ENCODE data around the gene FOXE3.

The FOXE3 gene

DNA sequence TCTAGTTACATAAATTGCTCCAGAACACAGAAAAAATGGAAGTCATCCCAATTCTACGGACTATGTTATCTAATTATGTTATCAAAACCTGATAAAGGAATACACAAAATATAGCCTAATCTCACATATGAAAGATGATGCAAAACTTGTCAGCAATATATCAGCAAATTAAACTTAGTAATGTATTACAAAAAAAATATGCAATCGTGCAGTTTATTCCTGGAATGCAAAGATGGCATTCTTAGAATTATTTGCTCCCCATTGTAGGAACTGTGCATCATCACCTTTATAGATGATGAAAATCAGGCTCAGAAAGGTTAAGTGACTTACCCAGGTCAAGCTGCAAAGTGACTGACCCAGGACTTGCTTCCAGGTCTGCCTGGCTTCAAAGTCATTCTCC lies 7.8 kb downstream of the FOXE3 start:
- Histone ChIP-seq H3K27ac (ENCODE audit: low read depth, low read length) (no peak overlapping the region), H3K4me2 (ENCODE audit: low read length) (no peak overlapping the region), H3K36me3 (ENCODE audit: control insufficient read depth, low read length) (peaks cover 3% of the 10 kb centered on the region; the same call in 1 of the 2 replicates), H4K20me1 (ENCODE audit: control insufficient read depth, insufficient read depth, low read depth, low read length) (peaks cover 7% of the 10 kb centered on the region), H3K9me2 (replicated peaks; ENCODE audit: control insufficient read depth, low read length) (no peaks in the 10 kb centered on the region), H3K4me3 (ENCODE audit: low read length) (no peak overlapping the region), H3K9me3 (ENCODE audit: control insufficient read depth, insufficient read depth, low read length) (no peaks in the 10 kb centered on the region), H3F3A (ENCODE audit: control insufficient read depth, insufficient read depth) (no peaks in the 10 kb centered on the region), H3K4me1 (ENCODE audit: control insufficient read depth, low read length) (no peaks in the 10 kb centered on the region), H3K27me3 (ENCODE audit: control insufficient read depth, low read length) (no peaks in the 10 kb centered on the region), H3K79me2 (ENCODE audit: control insufficient read depth, low read length) (peaks cover 2% of the 10 kb centered on the region)
- TF ChIP-seq EZH2phosphoT487 (IDR thresholded peaks at IDR 0.05; ENCODE audit: borderline replicate concordance, low read length) = no peak
- TF ChIP-seq, protein P1, sequence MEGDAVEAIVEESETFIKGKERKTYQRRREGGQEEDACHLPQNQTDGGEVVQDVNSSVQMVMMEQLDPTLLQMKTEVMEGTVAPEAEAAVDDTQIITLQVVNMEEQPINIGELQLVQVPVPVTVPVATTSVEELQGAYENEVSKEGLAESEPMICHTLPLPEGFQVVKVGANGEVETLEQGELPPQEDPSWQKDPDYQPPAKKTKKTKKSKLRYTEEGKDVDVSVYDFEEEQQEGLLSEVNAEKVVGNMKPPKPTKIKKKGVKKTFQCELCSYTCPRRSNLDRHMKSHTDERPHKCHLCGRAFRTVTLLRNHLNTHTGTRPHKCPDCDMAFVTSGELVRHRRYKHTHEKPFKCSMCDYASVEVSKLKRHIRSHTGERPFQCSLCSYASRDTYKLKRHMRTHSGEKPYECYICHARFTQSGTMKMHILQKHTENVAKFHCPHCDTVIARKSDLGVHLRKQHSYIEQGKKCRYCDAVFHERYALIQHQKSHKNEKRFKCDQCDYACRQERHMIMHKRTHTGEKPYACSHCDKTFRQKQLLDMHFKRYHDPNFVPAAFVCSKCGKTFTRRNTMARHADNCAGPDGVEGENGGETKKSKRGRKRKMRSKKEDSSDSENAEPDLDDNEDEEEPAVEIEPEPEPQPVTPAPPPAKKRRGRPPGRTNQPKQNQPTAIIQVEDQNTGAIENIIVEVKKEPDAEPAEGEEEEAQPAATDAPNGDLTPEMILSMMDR (IDR thresholded peaks at IDR 0.05; ENCODE audit: low read depth, low read length, poor library complexity, severe bottlenecking) = no peak

DNA sequence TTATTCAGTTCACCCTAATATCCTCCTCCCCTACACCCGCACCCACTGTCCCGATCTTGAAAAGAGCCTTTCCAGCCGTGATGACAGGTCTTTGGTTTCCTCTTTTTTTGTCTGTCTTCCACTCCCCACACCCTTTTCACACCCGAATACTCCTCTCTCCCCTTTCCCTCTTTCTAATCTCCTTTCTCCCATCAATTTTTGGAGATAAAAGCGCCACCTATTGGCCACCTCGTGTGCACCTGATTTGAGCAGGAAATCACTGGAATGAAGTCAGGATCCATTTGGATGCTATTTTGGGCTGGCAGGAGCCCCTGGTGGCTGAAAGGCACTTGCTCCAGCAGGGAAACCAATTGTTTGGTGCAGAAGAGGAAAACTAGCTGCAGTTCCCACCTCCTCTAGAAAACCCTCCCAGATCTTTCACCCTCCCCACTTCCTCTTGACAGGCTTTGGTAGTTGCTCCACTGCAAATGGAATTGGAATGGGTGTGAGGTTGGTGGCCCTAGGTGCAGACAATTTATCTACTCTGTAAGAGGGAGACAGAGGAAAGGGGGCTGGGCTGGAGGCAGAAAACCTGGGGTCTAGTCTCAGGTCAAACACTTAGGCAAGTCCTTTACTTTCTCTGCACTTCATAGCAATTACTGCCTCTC lies 8.4 kb downstream of the FOXE3 start:
- no peaks in the 10 kb centered on the region for H3F3A ChIP-seq (ENCODE audit: control insufficient read depth, insufficient read depth)
- no peaks in the 10 kb centered on the region for H3K4me1 ChIP-seq (ENCODE audit: control insufficient read depth, low read length)
- no peaks in the 10 kb centered on the region for H3K27me3 ChIP-seq (ENCODE audit: control insufficient read depth, low read length)
- H3K27ac ChIP-seq (ENCODE audit: low read depth, low read length) = no peak overlapping the region
- H3K79me2 ChIP-seq (ENCODE audit: control insufficient read depth, low read length) = peaks cover 8% of the 10 kb centered on the region
- TF ChIP-seq EZH2phosphoT487 (IDR thresholded peaks at IDR 0.05; ENCODE audit: borderline replicate concordance, low read length) = no peak
- TF ChIP-seq, protein P1 (IDR thresholded peaks at IDR 0.05; ENCODE audit: low read depth, low read length, poor library complexity, severe bottlenecking) = peak; percentile 91
- peaks cover 3% of the 10 kb centered on the region; the same call in 1 of the 2 replicates for H3K36me3 ChIP-seq (ENCODE audit: control insufficient read depth, low read length)
- no peaks in the 10 kb centered on the region for H3K9me2 ChIP-seq (replicated peaks; ENCODE audit: control insufficient read depth, low read length)
- H4K20me1 ChIP-seq (ENCODE audit: control insufficient read depth, insufficient read depth, low read depth, low read length) = peaks cover 7% of the 10 kb centered on the region
- H3K4me3 ChIP-seq (ENCODE audit: low read length) = no peak overlapping the region
- H3K4me2 ChIP-seq (ENCODE audit: low read length) = no peak overlapping the region
- no peaks in the 10 kb centered on the region for H3K9me3 ChIP-seq (ENCODE audit: control insufficient read depth, insufficient read depth, low read length)

DNA sequence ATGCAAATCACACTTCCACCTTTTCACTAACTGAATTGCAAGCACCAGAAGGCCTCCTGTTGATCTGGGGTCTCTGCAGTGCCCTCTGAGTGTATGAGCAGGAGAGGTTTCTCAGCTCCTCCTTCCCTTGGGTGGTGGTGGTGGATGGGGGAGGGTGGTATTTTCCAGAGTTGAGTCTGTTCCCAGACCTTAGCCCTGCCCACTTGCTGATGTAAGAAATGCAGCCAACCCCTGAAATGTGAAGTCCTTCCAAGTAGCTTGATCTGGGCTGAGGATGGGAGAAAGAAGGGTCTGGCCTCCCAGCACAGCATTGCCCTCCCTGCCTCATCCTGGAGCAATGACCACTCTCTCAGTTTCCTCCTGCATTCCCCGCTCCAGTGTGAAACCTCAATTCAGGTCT lies 15.4 kb downstream of the FOXE3 start:
- Histone ChIP-seq H3F3A (ENCODE audit: control insufficient read depth, insufficient read depth) (no peaks in the 10 kb centered on the region), H4K20me1 (ENCODE audit: control insufficient read depth, insufficient read depth, low read depth, low read length) (peaks cover 18% of the 10 kb centered on the region; the same call in 1 of the 2 replicates), H3K27ac (ENCODE audit: low read depth, low read length) (no peak overlapping the region), H3K4me3 (ENCODE audit: low read length) (peak overlapping the region; percentile 52), H3K79me2 (ENCODE audit: control insufficient read depth, low read length) (peaks cover 66% of the 10 kb centered on the region), H3K9me2 (replicated peaks; ENCODE audit: control insufficient read depth, low read length) (no peaks in the 10 kb centered on the region), H3K4me1 (ENCODE audit: control insufficient read depth, low read length) (peaks cover 44% of the 10 kb centered on the region), H3K4me2 (ENCODE audit: low read length) (peak overlapping the region; percentile 59), H3K27me3 (ENCODE audit: control insufficient read depth, low read length) (no peaks in the 10 kb centered on the region), H3K9me3 (ENCODE audit: control insufficient read depth, insufficient read depth, low read length) (no peaks in the 10 kb centered on the region), H3K36me3 (ENCODE audit: control insufficient read depth, low read length) (peaks cover 41% of the 10 kb centered on the region)
- no peak for TF ChIP-seq EZH2phosphoT487 (IDR thresholded peaks at IDR 0.05; ENCODE audit: borderline replicate concordance, low read length)
- TF ChIP-seq, protein P1 (IDR thresholded peaks at IDR 0.05; ENCODE audit: low read depth, low read length, poor library complexity, severe bottlenecking) = no peak
